H1 (cell line): ENCODE measurements around the gene IKZF1. TPM values are rescaled to one million over a fixed set of nuclear protein-coding genes. Genes with fewer than 3 reads are reported as not detected.

Experiments
- CTCF ChIA-PET: fragments of 300-600 bp; sonication (Branson Sonifier 250); formaldehyde crosslinking; loops from one replicate; lab custom pipeline; 2021; ENCODE audit not compliant: partially characterized antibody; lab: Charles Lee
- POLR2A ChIA-PET: fragments of 300-600 bp; sonication (Branson Sonifier 250); formaldehyde crosslinking; loops from one replicate; lab custom pipeline; 2021; ENCODE audit warnings: inconsistent platforms; ENCODE audit not compliant: partially characterized antibody; lab: Charles Lee
- DNase-seq, 2 experiments: peaks; one replicate each; pipeline versions ENCODE4 v3.0.0 to v3.0.0-alpha.2; 2010 to 2022; ENCODE audit warnings: low spot score in 2 of 2, low read depth in 1 of 2, mixed read lengths in 1 of 2
- FAIRE-seq: peaks from 2 replicates; lab custom pipeline; 2011; peaks lifted over from hg19 to GRCh38; lab: Jason Lieb, UNC
- H2AFZ ChIP-seq: 2 replicates; pipeline ENCODE4 v1.8.1; 2012; ENCODE audit warnings: low read length, inconsistent platforms
- H2AK5ac ChIP-seq: 2 replicates; pipeline ENCODE4 v1.6.1; 2013; ENCODE audit warnings: low read depth, low read length
- H2BK120ac ChIP-seq: replicated peaks from 2 replicates; pipeline ENCODE3; 2013; ENCODE audit warnings: low read depth, low read length, inconsistent platforms
- H2BK12ac ChIP-seq: 2 replicates; pipeline ENCODE4 v1.6.1; 2013; ENCODE audit warnings: low read depth, low read length
- H2BK15ac ChIP-seq: 2 replicates; pipeline ENCODE4 v1.6.1; 2013; ENCODE audit warnings: low read length
- H2BK20ac ChIP-seq: 2 replicates; pipeline ENCODE4 v1.6.1; 2013; ENCODE audit warnings: low read length
- H2BK5ac ChIP-seq: 2 replicates; pipeline ENCODE4 v1.6.1; 2013; ENCODE audit warnings: low read depth, low read length
- H3K14ac ChIP-seq: 2 replicates; pipeline ENCODE4 v1.6.1; 2013; ENCODE audit warnings: inconsistent platforms; ENCODE audit not compliant: insufficient read length
- H3K18ac ChIP-seq: 2 replicates; pipeline ENCODE4 v1.6.1; 2013; ENCODE audit warnings: low read length; ENCODE audit errors: extremely low read depth
- H3K23ac ChIP-seq: 2 replicates; pipeline ENCODE4 v1.6.1; 2013; ENCODE audit warnings: inconsistent platforms; ENCODE audit not compliant: insufficient read length
- H3K23me2 ChIP-seq: 2 replicates; pipeline ENCODE4 v1.6.1; 2013; ENCODE audit warnings: low read depth, low read length
- H3K27ac ChIP-seq: 2 replicates; pipeline ENCODE4 v1.6.1; 2011; ENCODE audit warnings: low read depth, low read length, inconsistent platforms
- H3K27me3 ChIP-seq, 4 experiments: replicated peaks in 1 of 4; 1 replicate in 1 of 4; 2 replicates in 3 of 4; pipeline versions ENCODE4 v1.6.1 to v1.8.1; 2011 to 2013; ENCODE audit warnings: low read length in 3 of 4, mild to moderate bottlenecking in 3 of 4, inconsistent platforms in 2 of 4, mixed read lengths in 2 of 4, moderate library complexity in 1 of 4; ENCODE audit not compliant: control insufficient read depth in 3 of 4, insufficient read depth in 3 of 4; ENCODE audit errors: extremely low read depth in 1 of 4
- H3K36me3 ChIP-seq, 4 experiments: 2 replicates each; pipeline versions ENCODE4 v1.6.1 to v1.8.1; 2011 to 2013; ENCODE audit warnings: mild to moderate bottlenecking in 4 of 4, low read length in 3 of 4, moderate library complexity in 2 of 4, control low read depth in 1 of 4, inconsistent platforms in 1 of 4; ENCODE audit not compliant: insufficient read depth in 4 of 4, control insufficient read depth in 2 of 4
- H3K4ac ChIP-seq: replicated peaks from 2 replicates; pipeline ENCODE3; 2013; ENCODE audit warnings: low read length, low read depth, mixed read lengths, inconsistent platforms; ENCODE audit not compliant: insufficient read length
- H3K4me1 ChIP-seq, 4 experiments: replicated peaks in 1 of 4; 1 replicate in 1 of 4; 2 replicates in 3 of 4; pipeline versions ENCODE4 v1.6.1 to v1.8.1; 2011 to 2013; ENCODE audit warnings: low read length in 3 of 4, inconsistent platforms in 2 of 4, mixed read lengths in 1 of 4; ENCODE audit not compliant: insufficient read depth in 4 of 4, control insufficient read depth in 3 of 4
- H3K4me2 ChIP-seq, 2 experiments: 2 replicates each; pipeline versions ENCODE4 v1.6.1 to v1.8.1; 2011 to 2013; ENCODE audit warnings: low read depth in 2 of 2, low read length in 2 of 2, control low read depth in 1 of 2, inconsistent platforms in 1 of 2, mild to moderate bottlenecking in 1 of 2; ENCODE audit not compliant: insufficient read depth in 1 of 2
- H3K4me3 ChIP-seq, 4 experiments: fragments of 200-600, 300-600 bp in 1 of 4; sonication (generic), shearing (Covaris generic), sonication (Bioruptor Twin) in 1 of 4; 2 replicates each; pipeline versions ENCODE4 v1.5.1 to v1.8.1; 2011 to 2016; ENCODE audit warnings: low read length in 4 of 4, low read depth in 3 of 4, control low read depth in 2 of 4, inconsistent platforms in 2 of 4, mild to moderate bottlenecking in 2 of 4, mixed read lengths in 1 of 4, moderate library complexity in 1 of 4; ENCODE audit not compliant: insufficient read depth in 2 of 4; ENCODE audit errors: extremely low read depth in 1 of 4
- H3K56ac ChIP-seq: replicated peaks from 2 replicates; pipeline ENCODE3; 2013; ENCODE audit warnings: low read depth, mild to moderate bottlenecking, mixed read lengths, low read length, inconsistent platforms; ENCODE audit not compliant: insufficient read length
- H3K79me1 ChIP-seq: 2 replicates; pipeline ENCODE4 v1.6.1; 2013; ENCODE audit warnings: low read depth, low read length, control low read depth
- H3K79me2 ChIP-seq, 2 experiments: 2 replicates each; pipeline versions ENCODE4 v1.6.1 to v1.8.1; 2012 to 2013; ENCODE audit warnings: low read length in 2 of 2, mild to moderate bottlenecking in 2 of 2, inconsistent platforms in 1 of 2; ENCODE audit not compliant: insufficient read depth in 2 of 2, control insufficient read depth in 1 of 2
- H3K9ac ChIP-seq, 4 experiments: replicated peaks in 1 of 4; 1 replicate in 1 of 4; 2 replicates in 3 of 4; pipeline versions ENCODE4 v1.6.1 to v1.8.1; 2011 to 2013; ENCODE audit warnings: low read depth in 3 of 4, low read length in 3 of 4, control low read depth in 2 of 4, mild to moderate bottlenecking in 2 of 4, moderate library complexity in 2 of 4, inconsistent platforms in 1 of 4; ENCODE audit errors: extremely low read depth in 1 of 4
- H3K9me3 ChIP-seq, 2 experiments: 2 replicates each; pipeline versions ENCODE4 v1.6.1 to v1.8.1; 2012 to 2013; ENCODE audit warnings: mild to moderate bottlenecking in 2 of 2, moderate library complexity in 2 of 2, control low read depth in 1 of 2, inconsistent platforms in 1 of 2, low read depth in 1 of 2, low read length in 1 of 2, mixed read lengths in 1 of 2; ENCODE audit not compliant: insufficient read depth in 2 of 2
- H4K20me1 ChIP-seq, 2 experiments: replicated peaks in 1 of 2; 2 replicates each; pipeline versions ENCODE3 to v1.8.1; 2011 to 2013; ENCODE audit warnings: inconsistent platforms in 2 of 2, low read length in 2 of 2, mild to moderate bottlenecking in 1 of 2; ENCODE audit not compliant: insufficient read depth in 2 of 2, control insufficient read depth in 1 of 2
- H4K5ac ChIP-seq: 2 replicates; pipeline ENCODE4 v1.6.1; 2013; ENCODE audit warnings: low read length, low read depth, mixed read lengths, inconsistent platforms; ENCODE audit not compliant: insufficient read length
- H4K8ac ChIP-seq: 2 replicates; pipeline ENCODE4 v1.8.0; 2013; ENCODE audit warnings: mild to moderate bottlenecking, moderate library complexity, low read length, inconsistent platforms; ENCODE audit not compliant: insufficient read depth; ENCODE audit errors: extremely low read depth
- H4K91ac ChIP-seq: replicated peaks from 2 replicates; pipeline ENCODE3; 2013; ENCODE audit warnings: low read length, mixed read lengths, inconsistent platforms; ENCODE audit not compliant: insufficient read length
- ATF3 ChIP-seq: IDR thresholded peaks from 2 replicates; pipeline ENCODE4 v1.6.1; 2011; ENCODE audit warnings: low read depth, mild to moderate bottlenecking, low read length; ENCODE audit not compliant: insufficient read depth
- CBX8 ChIP-seq: fragments of 300-800, 300-1000 bp; sonication (generic); IDR thresholded peaks from 2 replicates; pipeline ENCODE4 v1.7.1; 2016; ENCODE audit warnings: low read depth, low read length, borderline replicate concordance
- CREB1 ChIP-seq: IDR thresholded peaks from 2 replicates; pipeline ENCODE4 v1.6.1; 2012; ENCODE audit warnings: inconsistent platforms
- GTF2F1 ChIP-seq: IDR thresholded peaks from 2 replicates; pipeline ENCODE4 v1.6.1; 2012; ENCODE audit warnings: low read depth, low read length, improper control_type of control experiment, borderline replicate concordance
- HDAC2 ChIP-seq, 2 experiments: fragments of 300-600 bp in 1 of 2; sonication (generic) in 1 of 2; IDR thresholded peaks; 2 replicates each; pipeline ENCODE4 v1.6.1; 2011 to 2012; ENCODE audit warnings: low read depth in 2 of 2, low read length in 2 of 2, mild to moderate bottlenecking in 2 of 2, moderate library complexity in 2 of 2, borderline replicate concordance in 1 of 2, inconsistent platforms in 1 of 2
- KDM5A ChIP-seq: fragments of 200-600 bp; IDR thresholded peaks from 2 replicates; pipeline ENCODE4 v1.7.1; 2012; ENCODE audit warnings: mild to moderate bottlenecking, low read length, inconsistent platforms, mixed read lengths
- POLR2A ChIP-seq, 2 experiments: IDR thresholded peaks; 1 replicate in 1 of 2; 2 replicates in 1 of 2; pipeline ENCODE4 v1.6.1; 2011; ENCODE audit warnings: low read depth in 2 of 2, low read length in 2 of 2, mild to moderate bottlenecking in 2 of 2; ENCODE audit errors: control extremely low read depth in 1 of 2
- POLR2AphosphoS5 ChIP-seq: IDR thresholded peaks from 2 replicates; pipeline ENCODE4 v1.6.1; 2011; ENCODE audit warnings: low read depth, low read length
- RBBP5 ChIP-seq: IDR thresholded peaks from 2 replicates; pipeline ENCODE4 v1.7.1; 2012; ENCODE audit warnings: low read depth, mild to moderate bottlenecking, inconsistent platforms, low read length, moderate library complexity, borderline replicate concordance
- RFX5 ChIP-seq: IDR thresholded peaks from 2 replicates; pipeline ENCODE4 v1.6.1; 2011; ENCODE audit warnings: low read depth, low read length, improper control_type of control experiment, borderline replicate concordance
- SIN3A ChIP-seq, 2 experiments: IDR thresholded peaks in 1 of 2; conservative IDR thresholded peaks in 1 of 2; 2 replicates each; pipeline ENCODE4 v1.6.1; 2011 to 2012; ENCODE audit warnings: low read length in 2 of 2, improper control_type of control experiment in 1 of 2, low read depth in 1 of 2, mild to moderate bottlenecking in 1 of 2
- SIRT6 ChIP-seq: IDR thresholded peaks from one replicate; pipeline ENCODE4 v1.7.1; 2012; ENCODE audit warnings: low read length, inconsistent platforms
- SP4 ChIP-seq: IDR thresholded peaks from 2 replicates; pipeline ENCODE4 v1.6.1; 2012; ENCODE audit warnings: low read length, inconsistent platforms
- TBP ChIP-seq: IDR thresholded peaks from 2 replicates; pipeline ENCODE4 v1.6.1; 2011; ENCODE audit warnings: low read depth, low read length, improper control_type of control experiment
- ZNF274 ChIP-seq: IDR thresholded peaks from 2 replicates; pipeline ENCODE4 v1.7.0; 2012; ENCODE audit warnings: low read length, borderline replicate concordance; ENCODE audit errors: extremely low read depth
- WGBS, 2 experiments: shearing (Covaris generic) in 1 of 2; methylation state at CpG; one replicate each; pipeline versions ENCODE4 v1.1.6 to v1.1.7; 2013 to 2015; ENCODE audit warnings: low lambda C conversion rate in 2 of 2, mixed read lengths in 2 of 2, inconsistent platforms in 1 of 2, low coverage in 1 of 2, missing lambda C conversion rate in 1 of 2; ENCODE audit not compliant: insufficient replicate concordance in 2 of 2, insufficient coverage in 1 of 2, insufficient read length in 1 of 2; ENCODE audit errors: extremely low coverage in 1 of 2, missing lambda C conversion rate in 1 of 2; 5-methylcytosine and 5-hydroxymethylcytosine counted together
- polyA plus RNA-seq, 7 experiments: library from polyadenylated mRNA; depleted of rRNA in 3 of 7; stranded (reverse) in 5 of 7; unstranded in 2 of 7; fragments of >200 nt in 5 of 7; fragments of 200-250 nt in 2 of 7; gene quantifications; 1 replicate in 5 of 7; 2 replicates in 1 of 7; 4 replicates in 1 of 7; pipeline versions ENCODE4 v1.2.1 to v1.2.3, GENCODE V29; 2011 to 2013; ENCODE audit warnings: missing spikeins in 2 of 7, mixed read lengths in 2 of 7
- total RNA-seq: library from RNA; stranded (reverse); fragmentation: NEBNext Ultra II Directional; extraction: Animal tissue kit (Norgen Biotek cat#: 25700); gene quantifications from 2 replicates; pipeline ENCODE4 v1.2.1, GENCODE V29; 2021

IKZF1 gene
- total and polyA plus RNA-seq, 2 of the 8 experiments (the other 6 are each of a cell fraction or from before 2014, with no cell fraction given), result 0.74 to 1.5 TPM

- Histone ChIP-seq H4K91ac (no peak overlapping the region), H3K4ac (no peak overlapping the region), H3K36me3 (no peaks in the 10 kb centered on the region), H4K5ac (no peak overlapping the region), H3K14ac (no peak overlapping the region), H2BK15ac (no peak overlapping the region), H3K79me1 (no peaks in the 10 kb centered on the region), H3K4me3 (no peak overlapping the region), H3K9ac (no peak overlapping the region), H3K56ac (no peak overlapping the region), H3K23ac (no peak overlapping the region), H2BK5ac (no peak overlapping the region), H3K79me2 (no peaks in the 10 kb centered on the region), H2AFZ (no peak overlapping the region), H2BK120ac (no peak overlapping the region), H3K23me2 (no peaks in the 10 kb centered on the region), H3K27me3 (no peaks in the 10 kb centered on the region), H4K20me1 (no peaks in the 10 kb centered on the region), H3K18ac (no peak overlapping the region), H2AK5ac (no peak overlapping the region), H3K4me2 (no peak overlapping the region), H2BK20ac (no peak overlapping the region), H3K9me3 (no peaks in the 10 kb centered on the region), H2BK12ac (no peak overlapping the region), H4K8ac (no peak overlapping the region), H3K4me1 (no peaks in the 10 kb centered on the region), H3K27ac (no peak overlapping the region)
- FAIRE-seq (no peak), DNase-seq (no peak)
- WGBS, 2 experiments, result 89% methylated on average over 3 of the region's 3 CpGs; no CpG with 5 or more reads in 1 of the 2 experiments
- POLR2A ChIA-PET, result no interaction called here
- CTCF ChIA-PET, result interaction anchor here (0.6 to 2.4 kb wide), 4 partner anchors 9 to 284 kb away, joined by 3 to 6 read pairs (median 4); no protein-coding TSS in a partner anchor
- no peak for TF ChIP-seq RFX5
- TF ChIP-seq CBX8, result no peak
- no peak for TF ChIP-seq TBP
- no peak for TF ChIP-seq ZNF274
- no peak for TF ChIP-seq SIN3A (conservative IDR thresholded peaks at IDR 0.05 in 1 of 2, IDR thresholded peaks at IDR 0.05 in 1 of 2; ENCODE audit: low read depth in 1 of 2, low read length in 2 of 2)
- TF ChIP-seq SIRT6, result no peak
- no peak for TF ChIP-seq POLR2AphosphoS5
- no peak for TF ChIP-seq HDAC2 (IDR thresholded peaks at IDR 0.05; ENCODE audit: borderline replicate concordance in 1 of 2, low read depth in 2 of 2, low read length in 2 of 2)
- TF ChIP-seq RBBP5, result no peak
- TF ChIP-seq CREB1, result no peak
- TF ChIP-seq GTF2F1, result no peak
- TF ChIP-seq ATF3, result no peak
- TF ChIP-seq KDM5A, result no peak
- no peak for TF ChIP-seq POLR2A (IDR thresholded peaks at IDR 0.05; ENCODE audit: control extremely low read depth in 1 of 2, low read depth in 2 of 2, low read length in 2 of 2)
- no peak for TF ChIP-seq SP4
Measured at GRCh38 chr7:50428911-50429310, 124.4 kb downstream of the IKZF1 start.
